Stimulated activated CD4-positive, alpha-beta T cell treated with anti-CD3 and anti-CD28 coated beads, Interleukin-15, amount 100 ng/mL, for 1 hour (primary cell): ENCODE data around the gene CC2D2A.
"Not testable (repeated sequence)": the region's sequence is repeated elsewhere in the genome, so short reads cannot be mapped to it uniquely, and the experiment has no call there.

Experiments used
- DNase-seq, 2 donors: peaks; one replicate each; pipeline ENCODE4 v3.0.0-alpha.2; 2020; ENCODE audit warnings: low read depth in 1 of 2, low spot score in 1 of 2

CC2D2A gene

GRCh38 chr4:15513545-15513944 lies 43.9 kb downstream of the CC2D2A start:
- DNase-seq, result no peak

GRCh38 chr4:15515106-15515505 lies 45.4 kb downstream of the CC2D2A start:
- DNase-seq, result no peak

- no peak for DNase-seq
Measured at GRCh38 chr4:15516494-15516893, 46.8 kb downstream of the CC2D2A start.

- DNase-seq, result not testable (repeated sequence)
Measured at GRCh38 chr4:15517681-15518080, 48.0 kb downstream of the CC2D2A start.

- no peak for DNase-seq
Measured at GRCh38 chr4:15521442-15522039, 51.9 kb downstream of the CC2D2A start.

- DNase-seq, result no peak
Measured at GRCh38 chr4:15525080-15525479, 55.4 kb downstream of the CC2D2A start.

- DNase-seq, result no peak
Measured at GRCh38 chr4:15526924-15527592, 57.4 kb downstream of the CC2D2A start.

GRCh38 chr4:15531792-15532191 lies 62.1 kb downstream of the CC2D2A start:
- DNase-seq, result no peak

GRCh38 chr4:15533817-15534216 lies 64.1 kb downstream of the CC2D2A start:
- no peak for DNase-seq

GRCh38 chr4:15535599-15535998 lies 65.9 kb downstream of the CC2D2A start:
- DNase-seq, result no peak

GRCh38 chr4:15536552-15537499 lies 67.1 kb downstream of the CC2D2A start:
- no peak for DNase-seq

- no peak for DNase-seq
Measured at GRCh38 chr4:15541941-15542340, 72.3 kb downstream of the CC2D2A start.

- DNase-seq, result no peak
Measured at GRCh38 chr4:15542760-15543159, 73.1 kb downstream of the CC2D2A start.

- DNase-seq, result no peak
Measured at GRCh38 chr4:15543537-15544247, 74.0 kb downstream of the CC2D2A start.

- no peak for DNase-seq
Measured at GRCh38 chr4:15544248-15544729, 74.6 kb downstream of the CC2D2A start.

GRCh38 chr4:15545371-15545770 lies 75.7 kb downstream of the CC2D2A start:
- no peak for DNase-seq

GRCh38 chr4:15547392-15547791 lies 77.7 kb downstream of the CC2D2A start:
- no peak for DNase-seq

GRCh38 chr4:15550491-15550890 lies 80.8 kb downstream of the CC2D2A start:
- no peak for DNase-seq

GRCh38 chr4:15551740-15552446 lies 82.2 kb downstream of the CC2D2A start:
- no peak for DNase-seq

GRCh38 chr4:15552557-15553362 lies 83.1 kb downstream of the CC2D2A start:
- DNase-seq, result no peak
